K562 (cell line): ENCODE results near the gene SLC25A11. TPM values are rescaled to one million over a fixed set of nuclear protein-coding genes. Genes with fewer than 3 reads are reported as not detected.

Experiments used
- ATAC-seq: fragments of 200-7000 bp; cut with Tn5 transposase; 3 replicates; pipeline ENCODE4 v1.9.1; 2020; ENCODE audit warnings: moderate library complexity
- BruUV-seq: library from RNA; stranded (reverse); fragments of 400-500 nt; replicated peaks from 2 replicates; lab custom pipeline; 2021; lab: Mats Ljungman, UMichigan
- CTCF ChIA-PET: fragments of 300-600 bp; formaldehyde crosslinking; extraction: SDS; loops from one replicate; lab custom pipeline; 2021; ENCODE audit warnings: low intra/inter-chr PET ratio; lab: Yijun Ruan, JAX
- POLR2A ChIA-PET: fragments of 300-600, 350-650 bp; sonication (Branson Sonifier 250); formaldehyde crosslinking; extraction: SDS; loops from one replicate; lab custom pipeline; 2021; ENCODE audit warnings: antibody characterized with exemption, inconsistent platforms; lab: Yijun Ruan, JAX
- DNase-seq, 4 experiments: peaks; one replicate each; pipeline versions ENCODE4 v3.0.0 to v3.0.0-alpha.2; 2011 to 2018; ENCODE audit warnings: low spot score in 3 of 4, mixed read lengths in 3 of 4; ENCODE audit errors: extremely low read depth in 1 of 4
- FAIRE-seq: peaks from 2 replicates; lab custom pipeline; 2011; peaks lifted over from hg19 to GRCh38; lab: Jason Lieb, UNC
- H2AFZ ChIP-seq: 2 replicates; pipeline ENCODE4 v1.6.0; 2011; ENCODE audit warnings: low read depth, low read length, control low read depth, inconsistent platforms
- H3K27ac ChIP-seq: fragments of 200-600 bp; 3 replicates; pipeline ENCODE4 v1.8.0; 2011; ENCODE audit warnings: low read depth, mild to moderate bottlenecking, control low read depth, inconsistent platforms, low read length, moderate library complexity, mixed read lengths; ENCODE audit errors: extremely low read depth
- H3K27me3 ChIP-seq, 2 experiments: fragments of 300-600 bp in 1 of 2; 2 replicates in 1 of 2; 3 replicates in 1 of 2; pipeline versions ENCODE4 v1.6.0 to v1.8.0; 2011; ENCODE audit warnings: inconsistent platforms in 2 of 2, low read length in 2 of 2, mild to moderate bottlenecking in 1 of 2, mixed read lengths in 1 of 2, moderate library complexity in 1 of 2; ENCODE audit not compliant: control insufficient read depth in 2 of 2, insufficient read depth in 2 of 2
- H3K36me3 ChIP-seq: fragments of 300-600 bp; 3 replicates; pipeline ENCODE4 v1.8.0; 2011; ENCODE audit warnings: mild to moderate bottlenecking, low read length, inconsistent platforms; ENCODE audit not compliant: control insufficient read depth, insufficient read depth
- H3K4me1 ChIP-seq, 2 experiments: fragments of 200-600 bp in 1 of 2; replicated peaks in 1 of 2; 2 replicates in 1 of 2; 3 replicates in 1 of 2; pipeline versions ENCODE4 v1.5.1 to v1.8.0; 2011; ENCODE audit warnings: inconsistent platforms in 2 of 2, low read length in 2 of 2, mild to moderate bottlenecking in 1 of 2, mixed read lengths in 1 of 2, moderate library complexity in 1 of 2; ENCODE audit not compliant: control insufficient read depth in 2 of 2, insufficient read depth in 2 of 2
- H3K4me2 ChIP-seq: 2 replicates; pipeline ENCODE4 v1.6.1; 2011; ENCODE audit warnings: low read length, control low read depth, inconsistent platforms, mixed read lengths; ENCODE audit not compliant: insufficient read depth
- H3K4me3 ChIP-seq: fragments of 200-600 bp; sonication (generic), shearing (Covaris generic); 2 replicates; pipeline ENCODE4 v1.5.1; 2016; ENCODE audit warnings: control low read depth, inconsistent platforms
- H3K79me2 ChIP-seq: fragments of 200-600 bp; 3 replicates; pipeline ENCODE4 v1.8.0; 2011; ENCODE audit warnings: low read length, inconsistent platforms; ENCODE audit not compliant: control insufficient read depth, insufficient read depth
- H3K9ac ChIP-seq, 2 experiments: 2 replicates each; pipeline versions ENCODE4 v1.6.0 to v1.6.1; 2011; ENCODE audit warnings: low read depth in 2 of 2, low read length in 2 of 2, control low read depth in 1 of 2, inconsistent platforms in 1 of 2, mild to moderate bottlenecking in 1 of 2, mixed read lengths in 1 of 2; ENCODE audit not compliant: insufficient read depth in 1 of 2
- H3K9me1 ChIP-seq: one replicate; pipeline ENCODE4 v1.6.0; 2011; ENCODE audit warnings: inconsistent platforms, mild to moderate bottlenecking, low read length, moderate library complexity; ENCODE audit not compliant: control insufficient read depth, insufficient read depth
- H3K9me3 ChIP-seq: replicated peaks from 2 replicates; pipeline ENCODE4 v1.5.1; 2011; ENCODE audit warnings: low read depth, low read length, inconsistent platforms; ENCODE audit not compliant: control insufficient read depth, insufficient read depth
- H4K20me1 ChIP-seq: replicated peaks from 2 replicates; pipeline ENCODE4 v1.6.1; 2011; ENCODE audit warnings: low read length, inconsistent platforms, mixed read lengths; ENCODE audit not compliant: control insufficient read depth, insufficient read depth
- GTF2E2 ChIP-seq: fragments of 200-800 bp; sonication (Bioruptor generic); IDR thresholded peaks from 2 replicates; pipeline ENCODE4 v1.6.1; 2016; ENCODE audit warnings: missing genetic modification characterization, missing compliant biosample characterization
- HNRNPUL1 ChIP-seq: fragments of 200-400 bp; formaldehyde crosslinking; IDR thresholded peaks from 2 replicates; pipeline ENCODE4 v1.6.1; 2017; ENCODE audit warnings: low read length
- KLF16 ChIP-seq: IDR thresholded peaks from 2 replicates; pipeline ENCODE4 v1.6.1; 2016; ENCODE audit warnings: antibody characterized with exemption
- MNT ChIP-seq, 2 experiments: fragments of 450-650 bp; conservative IDR thresholded peaks; 2 replicates each; pipeline ENCODE4 v1.6.1; 2017; ENCODE audit warnings: mild to moderate bottlenecking in 2 of 2, moderate library complexity in 2 of 2
- NR2C2 ChIP-seq, 2 experiments: fragments of 200-800 bp in 1 of 2; sonication (Bioruptor generic) in 1 of 2; sonication (generic) in 1 of 2; formaldehyde crosslinking in 1 of 2; IDR thresholded peaks; 2 replicates each; pipeline versions ENCODE4 v1.6.1 to v1.8.0; 2016 to 2022; ENCODE audit warnings: mild to moderate bottlenecking in 1 of 2, missing compliant biosample characterization in 1 of 2, missing genetic modification characterization in 1 of 2, missing genetic modification reagents in 1 of 2
- NRF1 ChIP-seq, 2 experiments: fragments of 450-650 bp; IDR thresholded peaks in 1 of 2; conservative IDR thresholded peaks in 1 of 2; 2 replicates each; pipeline ENCODE4 v1.6.1; 2014; ENCODE audit warnings: mild to moderate bottlenecking in 2 of 2
- RBFOX2 ChIP-seq: fragments of 200-400 bp; formaldehyde crosslinking; IDR thresholded peaks from 2 replicates; pipeline ENCODE4 v1.6.1; 2017; ENCODE audit warnings: low read depth, mild to moderate bottlenecking, low read length, moderate library complexity
- SP1 ChIP-seq: sonication (generic); formaldehyde crosslinking; IDR thresholded peaks from 2 replicates; pipeline ENCODE4 v1.8.1; 2022; ENCODE audit warnings: mild to moderate bottlenecking, missing genetic modification reagents
- SUPT5H ChIP-seq: fragments of 450-650 bp; IDR thresholded peaks from 2 replicates; pipeline ENCODE4 v1.6.1; 2016
- TOE1 ChIP-seq, 2 experiments: fragments of 450-650 bp in 1 of 2; sonication (generic) in 1 of 2; formaldehyde crosslinking in 1 of 2; IDR thresholded peaks; 2 replicates each; pipeline versions ENCODE4 v1.7.1 to v1.8.0; 2016 to 2022; ENCODE audit warnings: borderline replicate concordance in 2 of 2, mild to moderate bottlenecking in 2 of 2, antibody characterized with exemption in 1 of 2, inconsistent platforms in 1 of 2, low read depth in 1 of 2, missing genetic modification reagents in 1 of 2, moderate library complexity in 1 of 2
- ZBTB43 ChIP-seq: sonication (generic); formaldehyde crosslinking; IDR thresholded peaks from 2 replicates; pipeline ENCODE4 v1.8.0; 2023; ENCODE audit warnings: mild to moderate bottlenecking, missing genetic modification reagents
- ZKSCAN1 ChIP-seq: fragments of 150-350 bp; IDR thresholded peaks from 2 replicates; pipeline ENCODE4 v1.6.1; 2016; ENCODE audit warnings: low read depth, low read length
- ZNF263 ChIP-seq: sonication (generic); formaldehyde crosslinking; IDR thresholded peaks from 2 replicates; pipeline ENCODE4 v1.8.0; 2022; ENCODE audit warnings: mild to moderate bottlenecking, missing genetic modification reagents, borderline replicate concordance
- ZNF354B ChIP-seq: fragments of 250-450 bp; sonication (Bioruptor Pico); IDR thresholded peaks from 2 replicates; pipeline ENCODE4 v1.4.0; 2020
- ZSCAN32 ChIP-seq: fragments of 450-650 bp; formaldehyde crosslinking; IDR thresholded peaks from 2 replicates; pipeline ENCODE4 v1.4.0; 2020; ENCODE audit warnings: mild to moderate bottlenecking, moderate library complexity
- WGBS: fragments of 100-300 bp; shearing (Covaris generic); methylation state at CpG from one replicate; pipeline ENCODE4 v1.1.6; 2016; ENCODE audit warnings: low coverage, mixed read lengths; ENCODE audit not compliant: insufficient coverage; ENCODE audit errors: missing lambda C conversion rate; 5-methylcytosine and 5-hydroxymethylcytosine counted together
- in situ Hi-C: fragments of 300-500 bp; cut with MboI; formaldehyde crosslinking; loops from 4 replicates; pipeline ENCODE4 v1.15.0; 2018; ENCODE audit warnings: inconsistent platforms, mixed read lengths
- intact Hi-C: fragments of 100-400 bp; cut with micrococcal nuclease; formaldehyde crosslinking; loops from 2 replicates; pipeline ENCODE4 v1.14.2; 2022
- polyA plus RNA-seq, 8 experiments: library from polyadenylated mRNA; depleted of rRNA in 4 of 8; stranded (reverse) in 5 of 8; unstranded in 3 of 8; fragments of >200 nt; fragmentation: Nextera tagmentation in 2 of 8; fragmentation: Illumina TruSeq in 1 of 8; extraction: Ambion mirVana in 2 of 8; extraction: Trizol in 1 of 8; gene quantifications; 2 replicates each; pipeline versions ENCODE4 v1.2.1 to v1.2.3, GENCODE V29; 2011 to 2014; ENCODE audit warnings: inconsistent platforms in 1 of 8, missing spikeins in 1 of 8
- total RNA-seq, 7 experiments: library from RNA; depleted of rRNA in 6 of 7; stranded (reverse); fragments of >200 nt in 6 of 7; fragmentation: Illumina TruSeq in 2 of 7; extraction: Trizol in 2 of 7; gene quantifications; 2 replicates each; pipeline versions ENCODE4 v1.2.1 to v1.2.3, GENCODE V29; 2011 to 2021; ENCODE audit warnings: low replicate concordance in 1 of 7

SLC25A11 gene
- total and polyA plus RNA-seq, 9 of the 15 experiments (the other 6 are each of a cell fraction or from before 2014, with no cell fraction given) = 3.1 to 56.7 (median 32.9) TPM

- no peak for TF ChIP-seq KLF16
- TF ChIP-seq ZSCAN32 = no peak
- TF ChIP-seq ZNF354B (CRISPR knock-in tag) = no peak
- TF ChIP-seq ZNF263 = no peak
- TF ChIP-seq GTF2E2 = peak; percentile 46; the same call in 1 of the 2 replicates
These were observed at the start of gene SLC25A11, which contains the start of gene RNF167 (continued) for GRCh38 chr17:4939796-4940554.

GRCh38 chr17:4987767-4988567 is 48.1 kb upstream of the SLC25A11 start:
- ChIA-PET POLR2A (interaction anchor here (0.6 to 2.4 kb wide), 8 partner anchors 9 to 79 kb away, joined by 3 to 13 read pairs (median 3); partner anchors contain the start of genes ENO3, INCA1 and KIF1C), CTCF (interaction anchor here (0.7 kb wide), 1 partner anchor 47 kb away, joined by 3 read pairs; no protein-coding TSS in a partner anchor)
- Histone ChIP-seq H3K9ac (peak overlapping the region; percentile 73 to 94), H3K9me3 (no peaks in the 10 kb centered on the region), H3K27ac (peak overlapping the region; percentile 74), H3K4me3 (peak overlapping the region; percentile 77), H3K4me1 (peaks cover 10 to 21% of the 10 kb centered on the region in 2 experiments; a peak in 4 of 5 replicates), H2AFZ (peak overlapping the region; percentile 94), H3K27me3 (no peaks in the 10 kb centered on the region), H3K79me2 (peaks cover 26% of the 10 kb centered on the region), H4K20me1 (no peaks in the 10 kb centered on the region), H3K4me2 (peak overlapping the region; percentile 82), H3K9me1 (no peaks in the 10 kb centered on the region), H3K36me3 (peaks cover 6% of the 10 kb centered on the region; the same call in 2 of the 3 replicates)
- FAIRE-seq (no peak), DNase-seq (no peak), ATAC-seq (no peak; the same call in 2 of the 3 replicates)
- WGBS = 9% methylated on average over 14 of the region's 30 CpGs
- intact Hi-C loops = no loop called here
- BruUV-seq = TSS peak; percentile 90
- in situ Hi-C loops = no loop called here
- no peak for TF ChIP-seq NR2C2 (CRISPR knock-in tag; IDR thresholded peaks at IDR 0.05)
- TF ChIP-seq NR2C2 (tag; IDR thresholded peaks at IDR 0.05) = peak; percentile 10; the same call in 1 of the 2 replicates
- TF ChIP-seq ZBTB43 (CRISPR knock-in tag) = no peak
- TF ChIP-seq NRF1 (conservative IDR thresholded peaks at IDR 0.05 in 1 of 2, IDR thresholded peaks at IDR 0.05 in 1 of 2) = peak; percentile 17 to 65; a peak in 2 of 4 replicates
- peak; percentile 12; the same call in 1 of the 2 replicates for TF ChIP-seq RBFOX2
- no peak for TF ChIP-seq ZKSCAN1
- no peak for TF ChIP-seq HNRNPUL1
- TF ChIP-seq SP1 = 0 out of 2 replicates have a peak, but pooled peaks have one; percentile 1
- 0 out of 2 replicates have a peak, but pooled peaks have one; percentile 0 for TF ChIP-seq TOE1 (IDR thresholded peaks at IDR 0.05; ENCODE audit: borderline replicate concordance)
- no peak for TF ChIP-seq TOE1 (CRISPR knock-in tag; IDR thresholded peaks at IDR 0.05; ENCODE audit: borderline replicate concordance, low read depth)
- TF ChIP-seq MNT (conservative IDR thresholded peaks at IDR 0.05) = 0 out of 4 replicates have a peak, but pooled peaks of 1 of the 2 experiments have one; percentile 4
- TF ChIP-seq SUPT5H = 0 out of 2 replicates have a peak, but pooled peaks have one; percentile 9
